ENCODE measurements around the gene SPTBN1. TPM values are rescaled to one million over a fixed set of nuclear protein-coding genes. Genes with fewer than 3 reads are reported as not detected.

Gene SPTBN1
- total RNA-seq, 1 experiment from 2014 or later = 262 TPM

DNA sequence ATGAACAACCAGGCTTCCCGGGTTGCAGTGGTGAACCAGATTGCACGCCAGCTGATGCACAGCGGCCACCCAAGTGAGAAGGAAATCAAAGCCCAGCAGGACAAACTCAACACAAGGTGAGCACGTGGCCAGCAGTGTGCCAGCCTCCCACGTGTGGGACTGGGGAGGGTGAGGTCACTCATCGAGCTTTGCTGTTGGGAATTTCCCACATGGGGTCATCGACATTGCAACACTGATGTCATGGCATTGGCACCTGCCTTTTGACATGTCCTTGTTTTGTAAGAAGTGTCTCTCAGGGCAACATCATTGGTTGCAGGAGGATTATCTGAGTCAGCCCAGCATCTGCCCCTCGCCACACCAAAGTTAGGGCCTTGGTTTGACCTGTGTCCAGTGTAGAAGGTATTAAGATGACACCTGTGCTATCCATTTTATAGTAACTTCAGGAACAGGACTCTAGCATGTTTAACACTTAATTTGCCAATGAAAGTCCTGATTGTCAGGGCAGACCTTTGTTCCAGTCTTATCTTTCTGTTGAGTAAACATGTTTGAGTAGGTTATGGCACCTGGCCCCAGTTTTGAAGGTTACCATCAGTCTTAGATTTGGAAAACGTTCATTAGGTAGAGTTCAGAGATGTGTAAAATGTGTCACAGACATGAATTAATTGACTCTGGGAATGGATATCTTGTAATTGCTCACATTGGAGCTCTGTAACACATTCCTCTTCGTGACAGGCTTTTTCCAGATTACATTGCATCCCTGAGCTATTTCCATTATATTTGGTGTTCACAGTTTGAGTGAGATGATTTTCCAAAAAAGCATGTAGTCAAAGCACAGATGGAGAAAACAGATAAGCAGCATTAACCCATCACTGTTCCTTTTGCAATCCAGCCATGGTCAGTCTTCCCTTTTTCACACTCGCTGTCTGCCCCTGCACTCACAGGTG is 174.1 kb downstream of the SPTBN1 start:
- Histone ChIP-seq H3K27ac (no peak overlapping the region), H3K4me2 (no peak overlapping the region)

DNA sequence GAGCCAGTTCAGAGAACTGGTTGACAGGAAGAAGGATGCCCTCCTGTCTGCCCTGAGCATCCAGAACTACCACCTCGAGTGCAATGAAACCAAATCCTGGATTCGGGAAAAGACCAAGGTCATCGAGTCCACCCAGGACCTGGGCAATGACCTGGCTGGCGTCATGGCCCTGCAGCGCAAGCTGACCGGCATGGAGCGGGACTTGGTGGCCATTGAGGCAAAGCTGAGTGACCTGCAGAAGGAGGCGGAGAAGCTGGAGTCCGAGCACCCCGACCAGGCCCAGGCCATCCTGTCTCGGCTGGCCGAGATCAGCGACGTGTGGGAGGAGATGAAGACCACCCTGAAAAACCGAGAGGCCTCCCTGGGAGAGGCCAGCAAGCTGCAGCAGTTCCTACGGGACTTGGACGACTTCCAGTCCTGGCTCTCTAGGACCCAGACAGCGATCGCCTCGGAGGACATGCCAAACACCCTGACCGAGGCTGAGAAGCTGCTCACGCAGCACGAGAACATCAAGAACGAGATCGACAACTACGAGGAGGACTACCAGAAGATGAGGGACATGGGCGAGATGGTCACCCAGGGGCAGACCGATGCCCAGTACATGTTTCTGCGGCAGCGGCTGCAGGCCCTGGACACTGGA is 174.9 kb downstream of the SPTBN1 start:
- DNase-seq = no peak
- H3K4me2 ChIP-seq = no peak overlapping the region
- H4K20me1 ChIP-seq (ENCODE audit: insufficient read depth) = no peaks in the 10 kb centered on the region
- H3K9me2 ChIP-seq (ENCODE audit: insufficient read depth) = no peaks in the 10 kb centered on the region
- no peak overlapping the region for H3K4me3 ChIP-seq
- BruUV-seq (replicated peaks) = TSS peak; percentile 15
- TF ChIP-seq, protein P1, sequence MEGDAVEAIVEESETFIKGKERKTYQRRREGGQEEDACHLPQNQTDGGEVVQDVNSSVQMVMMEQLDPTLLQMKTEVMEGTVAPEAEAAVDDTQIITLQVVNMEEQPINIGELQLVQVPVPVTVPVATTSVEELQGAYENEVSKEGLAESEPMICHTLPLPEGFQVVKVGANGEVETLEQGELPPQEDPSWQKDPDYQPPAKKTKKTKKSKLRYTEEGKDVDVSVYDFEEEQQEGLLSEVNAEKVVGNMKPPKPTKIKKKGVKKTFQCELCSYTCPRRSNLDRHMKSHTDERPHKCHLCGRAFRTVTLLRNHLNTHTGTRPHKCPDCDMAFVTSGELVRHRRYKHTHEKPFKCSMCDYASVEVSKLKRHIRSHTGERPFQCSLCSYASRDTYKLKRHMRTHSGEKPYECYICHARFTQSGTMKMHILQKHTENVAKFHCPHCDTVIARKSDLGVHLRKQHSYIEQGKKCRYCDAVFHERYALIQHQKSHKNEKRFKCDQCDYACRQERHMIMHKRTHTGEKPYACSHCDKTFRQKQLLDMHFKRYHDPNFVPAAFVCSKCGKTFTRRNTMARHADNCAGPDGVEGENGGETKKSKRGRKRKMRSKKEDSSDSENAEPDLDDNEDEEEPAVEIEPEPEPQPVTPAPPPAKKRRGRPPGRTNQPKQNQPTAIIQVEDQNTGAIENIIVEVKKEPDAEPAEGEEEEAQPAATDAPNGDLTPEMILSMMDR (conservative IDR thresholded peaks at IDR 0.05) = no peak
- no peak for TF ChIP-seq EZH2 (IDR thresholded peaks at IDR 0.05; ENCODE audit: low read depth)
- intact Hi-C loops (cut with micrococcal nuclease; ENCODE audit: unreplicated experiment) = no loop called here
- no peaks in the 10 kb centered on the region for H3K4me1 ChIP-seq (replicated peaks; ENCODE audit: insufficient read depth)
- no peak overlapping the region for H3K27ac ChIP-seq
- no peaks in the 10 kb centered on the region for H3K27me3 ChIP-seq (ENCODE audit: insufficient read depth, low read depth)
- H2AFZ ChIP-seq = no peak overlapping the region
- CTCF ChIA-PET = interaction anchor here (0.8 kb wide), 1 partner anchor 72 kb away, joined by 3 read pairs; no protein-coding TSS in a partner anchor
- POLR2A ChIA-PET (ENCODE audit: unreplicated experiment) = no interaction called here
- H3F3A ChIP-seq (ENCODE audit: insufficient read depth, low read depth) = peaks cover 4% of the 10 kb centered on the region; the same call in 1 of the 2 replicates
- H3K79me2 ChIP-seq (ENCODE audit: low read depth) = no peaks in the 10 kb centered on the region; the same call in 1 of the 2 replicates
- no peaks in the 10 kb centered on the region for H3K9me3 ChIP-seq (ENCODE audit: insufficient read depth, low read depth)
- peaks cover 69% of the 10 kb centered on the region for H3K36me3 ChIP-seq (ENCODE audit: low read depth)

More for the DNA sequence above, 174.1 kb downstream of the SPTBN1 start:
- no peak for DNase-seq
- peaks cover 65% of the 10 kb centered on the region for H3K36me3 ChIP-seq (ENCODE audit: low read depth)
- no peaks in the 10 kb centered on the region for H3K4me1 ChIP-seq (replicated peaks; ENCODE audit: insufficient read depth)
- no peaks in the 10 kb centered on the region for H3F3A ChIP-seq (ENCODE audit: insufficient read depth, low read depth)
- BruUV-seq (replicated peaks) = no TSS peak
- H3K9me3 ChIP-seq (ENCODE audit: insufficient read depth, low read depth) = no peaks in the 10 kb centered on the region
- TF ChIP-seq, protein P1 (conservative IDR thresholded peaks at IDR 0.05) = no peak
- TF ChIP-seq EZH2 (IDR thresholded peaks at IDR 0.05; ENCODE audit: low read depth) = no peak
- H2AFZ ChIP-seq = no peak overlapping the region
- no peaks in the 10 kb centered on the region; the same call in 1 of the 2 replicates for H3K79me2 ChIP-seq (ENCODE audit: low read depth)
- intact Hi-C loops (cut with micrococcal nuclease; ENCODE audit: unreplicated experiment) = no loop called here
- ChIA-PET CTCF (interaction anchor here (0.8 kb wide), 1 partner anchor 71 kb away, joined by 3 read pairs; no protein-coding TSS in a partner anchor), POLR2A (ENCODE audit: unreplicated experiment) (no interaction called here)
- no peaks in the 10 kb centered on the region for H3K9me2 ChIP-seq (ENCODE audit: insufficient read depth)
- H3K4me3 ChIP-seq = no peak overlapping the region
- H4K20me1 ChIP-seq (ENCODE audit: insufficient read depth) = no peaks in the 10 kb centered on the region
- H3K27me3 ChIP-seq (ENCODE audit: insufficient read depth, low read depth) = no peaks in the 10 kb centered on the region

DNA sequence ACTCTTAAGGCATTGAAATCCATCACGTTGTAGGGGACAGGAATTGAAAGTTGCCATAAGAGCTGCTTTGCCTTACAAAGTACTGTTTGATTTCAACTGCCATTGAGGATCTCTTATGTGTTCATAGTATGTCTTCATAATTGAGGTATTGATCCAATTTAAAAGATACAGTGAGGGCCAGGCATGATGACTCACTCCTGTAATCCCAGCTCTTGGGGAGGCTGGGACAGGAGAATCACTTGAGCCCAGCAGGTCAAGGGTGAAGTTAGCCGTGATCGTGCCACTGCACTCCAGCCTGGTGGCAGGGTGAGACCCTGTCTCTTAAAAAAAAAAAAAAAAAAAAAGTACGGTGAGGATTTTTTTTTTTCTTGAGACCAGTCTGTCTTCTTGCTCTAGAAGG is 175.6 kb downstream of the SPTBN1 start:
- CTCF ChIA-PET = no interaction called here

More for the DNA sequence above, 175.6 kb downstream of the SPTBN1 start:
- Histone ChIP-seq H2AFZ (no peak overlapping the region), H3K4me3 (no peak overlapping the region), H3K9me3 (ENCODE audit: insufficient read depth, low read depth) (no peaks in the 10 kb centered on the region), H3K27me3 (ENCODE audit: insufficient read depth, low read depth) (no peaks in the 10 kb centered on the region), H3K4me2 (no peak overlapping the region), H3K4me1 (replicated peaks; ENCODE audit: insufficient read depth) (no peaks in the 10 kb centered on the region), H4K20me1 (ENCODE audit: insufficient read depth) (no peaks in the 10 kb centered on the region), H3K27ac (no peak overlapping the region), H3K79me2 (ENCODE audit: low read depth) (no peaks in the 10 kb centered on the region; the same call in 1 of the 2 replicates), H3F3A (ENCODE audit: insufficient read depth, low read depth) (peaks cover 4% of the 10 kb centered on the region; the same call in 1 of the 2 replicates), H3K9me2 (ENCODE audit: insufficient read depth) (no peaks in the 10 kb centered on the region), H3K36me3 (ENCODE audit: low read depth) (peaks cover 62% of the 10 kb centered on the region)
- POLR2A ChIA-PET (ENCODE audit: unreplicated experiment) = no interaction called here
- intact Hi-C loops (cut with micrococcal nuclease; ENCODE audit: unreplicated experiment) = no loop called here
- DNase-seq = no peak
- BruUV-seq (replicated peaks) = no TSS peak
- TF ChIP-seq EZH2 (IDR thresholded peaks at IDR 0.05; ENCODE audit: low read depth) = no peak
- TF ChIP-seq, protein P1 (conservative IDR thresholded peaks at IDR 0.05) = no peak

Measured in PC-9 (cell line).